Prostate gland (tissue), 2 donors: ENCODE results near the gene IMPACT.

ENCODE experiments used
- CTCF ChIP-seq, 4 experiments: fragments of 200-600 bp in 2 of 4; fragments of 450-650 bp in 2 of 4; sonication (generic) in 2 of 4; IDR thresholded peaks; 1 replicate in 3 of 4; 2 replicates in 1 of 4; pipeline ENCODE4 v1.5.1; 2016 to 2019; ENCODE audit warnings: antibody characterized with exemption in 4 of 4, mild to moderate bottlenecking in 2 of 4, moderate library complexity in 2 of 4
- POLR2A ChIP-seq: fragments of 450-650 bp; IDR thresholded peaks from one replicate; pipeline ENCODE4 v1.6.1; 2016; ENCODE audit warnings: antibody characterized with exemption, mild to moderate bottlenecking

DNA sequence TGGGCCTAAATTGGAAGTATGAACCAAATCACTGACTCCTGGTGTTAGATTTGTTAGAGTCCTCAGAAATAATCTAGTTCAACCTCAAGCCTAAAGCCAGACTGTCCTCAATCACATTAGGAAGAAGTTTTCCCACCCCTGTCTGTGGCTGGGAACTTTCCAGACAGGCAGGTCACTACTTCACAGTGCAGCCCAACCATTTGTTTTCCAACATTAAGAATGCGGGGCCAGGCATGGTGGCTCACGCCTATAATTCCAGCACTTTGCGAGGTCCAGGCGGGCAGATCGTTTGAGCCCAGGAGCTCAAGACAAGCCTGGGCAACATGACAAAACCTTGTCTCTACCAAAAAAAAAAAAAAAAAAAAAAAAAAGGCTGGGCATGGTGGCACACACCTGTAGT is 23.4 kb upstream of the IMPACT start:
- TF ChIP-seq CTCF (IDR thresholded peaks at IDR 0.05) (no peak), POLR2A (no peak)
